Ovary (tissue), 3 donors: ENCODE results near the gene NAALAD2.
A peak's percentile ranks its signal among the peaks of the same experiment; 100 is the strongest.

Experiments
- CTCF ChIP-seq, 3 donors: fragments of 450-650 bp in 2 of 3; fragments of 200-600 bp in 1 of 3; IDR thresholded peaks; one replicate each; pipeline versions ENCODE4 v1.5.1 to v1.8.0; 2016 to 2022; ENCODE audit warnings: antibody characterized with exemption in 3 of 3, mild to moderate bottlenecking in 1 of 3
- POLR2A ChIP-seq: fragments of 450-650 bp; IDR thresholded peaks from one replicate; pipeline ENCODE4 v1.6.1; 2017; ENCODE audit warnings: antibody characterized with exemption, mild to moderate bottlenecking, moderate library complexity
- donor health status: DM: no; HTN: no; CAD: no.

GRCh38 chr11:90222459-90223247, 88.2 kb downstream of the NAALAD2 start, which contains the start of gene CHORDC1:
- TF ChIP-seq CTCF (IDR thresholded peaks at IDR 0.05): no peak
- TF ChIP-seq POLR2A: peak; percentile 78
